NCI-H2196 treated with DMSO at 0.1 percent for 48 hours (cell line): ENCODE measurements around the gene RABAC1.

ENCODE experiments used
- DNase-seq: peaks from one replicate; lab custom pipeline; 2025; ENCODE audit not compliant: unreplicated experiment; lab: John Stamatoyannopoulos, UW

RABAC1 gene

DNA sequence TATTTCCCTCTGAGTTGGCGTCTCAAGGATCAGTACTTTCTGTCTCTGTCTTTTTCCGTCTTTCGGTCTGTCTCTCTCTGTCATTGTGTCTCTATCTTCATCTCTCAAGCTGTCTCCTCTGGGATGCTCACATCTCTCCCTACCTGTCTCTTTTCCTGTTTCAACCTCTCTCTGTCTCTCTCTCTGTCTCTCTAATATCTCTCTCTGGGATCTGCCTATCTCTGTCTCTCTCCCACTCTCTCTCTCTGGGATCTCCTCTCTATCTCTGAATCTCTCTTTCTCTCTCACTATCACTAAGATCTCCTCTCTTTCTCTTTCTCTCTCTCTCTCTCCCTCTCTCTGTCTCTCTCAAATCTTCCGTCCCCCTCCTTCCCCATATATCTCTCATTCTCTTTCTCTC lies 30.9 kb upstream of the RABAC1 start:
- DNase-seq: no peak

DNA sequence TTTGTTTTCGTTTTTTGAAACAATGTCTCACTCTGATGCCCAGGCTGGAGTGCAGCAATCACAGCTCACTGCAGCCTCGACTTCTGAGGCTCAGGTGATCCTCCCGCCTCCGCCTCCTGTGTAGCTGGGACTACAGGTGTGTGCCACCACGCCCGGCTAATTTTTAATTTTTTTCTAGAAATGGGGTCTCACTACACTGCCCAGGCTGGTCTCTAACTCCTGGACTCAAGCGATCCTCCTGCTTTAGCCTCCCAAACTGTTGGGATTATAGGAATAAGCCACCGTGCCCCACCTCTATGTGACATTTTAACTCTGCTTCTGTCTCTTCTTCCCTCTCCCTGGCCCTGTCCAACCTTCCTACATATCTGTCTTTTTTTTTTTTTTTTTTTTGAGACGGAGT lies 29.8 kb upstream of the RABAC1 start:
- no peak for DNase-seq

DNA sequence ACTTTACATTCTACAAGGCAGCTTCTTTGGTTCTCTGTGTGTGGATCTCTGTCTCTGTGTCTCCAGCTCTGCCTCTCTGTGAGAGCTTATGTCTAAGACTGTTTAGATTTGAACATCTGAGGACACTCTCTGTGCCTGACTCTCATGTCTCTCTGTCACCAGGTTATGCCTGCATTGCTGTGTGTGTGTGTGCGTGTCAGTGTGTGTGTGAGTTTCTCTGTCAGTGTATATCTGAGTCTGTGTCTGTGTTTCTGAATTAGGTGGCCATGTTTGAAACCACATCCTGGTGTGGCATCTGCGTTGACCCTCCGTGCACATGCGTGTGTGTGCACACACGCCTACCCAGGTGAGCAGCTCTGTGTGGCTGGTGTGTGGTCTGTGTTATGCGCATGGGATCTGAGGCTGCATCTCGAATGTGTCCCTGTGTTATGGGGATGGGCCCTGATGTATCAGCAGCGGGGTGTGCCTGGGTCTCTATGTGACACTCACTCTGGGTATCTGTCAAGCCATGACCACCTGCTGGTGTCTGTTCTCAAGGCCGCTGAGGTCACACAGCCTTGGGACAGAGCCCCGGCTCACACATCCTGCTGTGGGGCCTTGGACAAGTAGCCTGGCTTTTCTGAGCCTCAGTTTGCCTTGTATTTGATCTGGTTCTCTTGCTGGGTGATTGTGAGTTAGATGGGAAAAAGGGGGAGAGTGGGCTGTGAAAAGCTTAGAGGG lies 28.2 kb upstream of the RABAC1 start:
- DNase-seq: no peak

DNA sequence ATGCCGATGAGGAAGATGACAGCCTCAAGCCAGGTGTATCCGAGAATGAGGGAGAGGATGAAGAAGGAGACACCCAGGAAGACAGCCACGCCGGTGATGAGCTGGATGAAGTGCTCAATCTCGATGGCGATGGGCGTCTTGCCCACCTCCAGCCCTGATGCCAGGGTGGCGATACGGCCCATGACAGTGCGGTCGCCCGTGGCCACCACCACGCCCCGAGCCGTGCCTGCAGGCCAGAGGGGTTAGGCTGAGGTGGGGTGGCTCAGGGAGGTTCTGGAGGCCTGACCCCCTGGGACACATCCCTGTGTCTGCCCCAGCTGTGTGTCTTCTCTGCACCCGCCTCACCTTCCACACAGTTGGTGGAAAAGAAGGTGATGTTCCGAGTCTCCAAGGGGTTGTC lies 25.8 kb upstream of the RABAC1 start:
- DNase-seq: no peak

DNA sequence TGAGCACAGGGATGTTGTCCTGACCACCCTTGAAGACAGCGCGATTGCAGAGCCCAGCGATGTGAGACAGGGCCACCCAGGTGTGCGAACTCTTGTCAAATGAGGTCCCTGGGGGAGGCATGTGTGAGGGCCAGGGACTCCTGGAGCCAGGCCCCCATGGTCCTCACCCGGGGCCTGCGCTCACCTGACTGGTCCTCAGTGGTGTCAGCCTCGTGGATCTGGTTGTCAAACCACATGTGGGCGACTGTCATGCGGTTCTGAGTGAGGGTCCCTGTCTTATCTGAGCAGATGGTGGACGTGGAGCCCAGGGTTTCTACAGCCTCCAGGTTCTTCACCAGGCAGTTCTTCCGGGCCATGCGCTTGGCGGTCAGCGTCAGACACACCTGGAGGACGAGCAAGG lies 22.6 kb upstream of the RABAC1 start:
- no peak for DNase-seq

DNA sequence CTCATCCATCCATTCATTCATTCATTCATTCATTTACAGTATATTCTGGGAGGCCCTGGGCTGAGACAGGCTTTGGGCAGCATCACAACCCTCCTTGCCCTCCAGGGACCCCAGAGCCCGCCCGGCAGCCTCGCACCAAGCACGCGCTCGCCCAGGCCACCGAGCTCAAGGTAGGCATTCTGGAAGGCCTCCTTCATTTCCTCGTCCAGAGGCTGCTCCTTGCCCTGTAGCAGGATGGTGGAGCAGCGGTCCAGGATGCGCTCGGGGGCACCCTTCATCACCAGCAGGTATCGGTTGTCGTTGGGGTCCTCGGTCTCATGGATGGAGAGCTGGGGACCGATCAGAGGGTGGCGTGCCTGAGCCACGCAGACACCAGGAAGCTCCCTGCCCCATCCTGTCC lies 19.3 kb upstream of the RABAC1 start:
- no peak for DNase-seq

DNA sequence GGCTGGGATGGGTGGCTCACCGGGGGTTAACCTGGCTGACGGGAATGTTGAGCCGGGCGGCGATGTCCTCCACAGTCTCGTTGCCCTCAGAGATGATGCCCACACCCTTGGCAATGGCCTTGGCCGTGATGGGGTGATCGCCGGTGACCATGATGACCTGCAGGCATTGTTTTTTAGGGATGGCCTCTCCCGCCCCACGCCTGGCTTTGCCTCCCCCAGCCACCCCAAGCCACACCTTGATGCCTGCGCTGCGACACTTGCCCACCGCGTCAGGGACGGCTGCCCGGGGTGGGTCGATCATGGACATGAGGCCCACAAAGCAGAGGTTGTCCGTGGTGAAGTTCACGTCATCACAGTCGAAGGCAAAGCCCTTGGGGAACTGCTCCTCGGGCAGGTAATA lies 18.8 kb upstream of the RABAC1 start:
- DNase-seq: no peak

DNA sequence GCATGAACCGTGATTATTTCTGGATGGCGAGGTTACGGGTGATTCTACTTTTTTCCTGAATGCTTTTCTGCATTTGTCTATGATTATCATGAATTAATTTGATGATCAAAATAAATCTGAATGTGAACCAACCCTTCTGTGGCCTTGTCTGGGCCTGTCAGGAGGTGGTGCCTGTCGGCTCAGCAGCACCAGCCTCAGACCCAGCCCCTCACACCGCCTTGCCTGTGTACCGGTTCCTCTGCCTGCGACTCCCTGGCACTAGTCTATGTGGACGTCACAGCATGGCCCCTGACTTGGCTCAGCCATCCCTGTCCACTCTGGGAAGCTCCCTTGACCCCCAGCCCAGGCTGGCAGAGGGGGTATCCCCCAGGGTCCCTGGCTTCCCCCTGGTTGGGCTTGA lies 15.5 kb upstream of the RABAC1 start:
- DNase-seq: no peak

DNA sequence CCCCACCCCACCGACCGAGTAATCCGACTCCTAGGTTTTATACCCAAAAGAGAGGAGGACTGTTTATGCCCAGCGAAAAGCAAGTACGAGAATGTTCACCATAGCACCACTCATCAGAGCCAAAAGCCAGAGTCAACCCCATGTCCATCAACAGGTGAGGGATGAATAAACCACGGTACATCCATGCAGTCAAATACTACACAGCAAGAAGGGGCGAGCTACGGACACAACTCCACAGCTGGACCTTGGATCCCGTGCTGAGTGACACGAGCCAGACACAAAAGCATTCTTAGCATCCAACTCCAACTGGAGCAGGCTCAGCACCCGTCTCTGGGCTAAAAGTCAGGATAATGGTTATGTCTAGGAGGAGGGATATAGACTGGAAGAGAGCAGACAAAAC lies 12.2 kb upstream of the RABAC1 start:
- no peak for DNase-seq

DNA sequence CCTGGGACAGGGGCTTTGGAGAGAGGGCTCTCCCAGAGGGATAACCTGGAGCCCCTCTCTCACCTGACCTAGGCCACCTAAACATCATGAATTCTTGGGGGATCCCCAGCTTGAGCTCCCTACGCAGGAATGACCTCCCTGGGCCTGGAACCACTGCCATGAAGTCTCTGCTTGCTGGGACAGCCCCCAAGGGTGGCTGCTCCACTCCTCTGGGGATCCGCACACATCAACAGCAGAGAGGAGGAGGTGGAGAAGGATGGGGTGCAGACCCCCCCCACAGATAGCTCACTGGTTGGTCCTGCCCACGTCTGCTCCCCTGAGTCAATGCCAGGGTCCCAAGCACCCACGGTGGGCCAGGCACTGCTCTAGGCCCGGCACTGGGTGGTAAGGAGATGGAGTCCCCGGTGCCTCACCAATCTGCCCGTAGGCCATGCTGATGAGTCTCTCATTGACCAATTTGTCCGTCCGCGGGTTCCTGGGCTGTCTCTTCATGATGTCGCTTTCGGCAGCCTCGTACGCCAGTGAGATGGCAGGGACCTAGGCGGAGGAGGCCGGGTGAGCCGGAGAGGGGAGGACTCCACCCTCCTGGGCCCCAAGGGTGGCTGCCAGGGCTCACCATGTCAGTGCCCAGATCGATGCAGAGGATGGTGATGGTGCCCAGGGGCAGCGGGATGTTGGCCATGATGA lies 10.8 kb upstream of the RABAC1 start:
- DNase-seq: no peak

DNA sequence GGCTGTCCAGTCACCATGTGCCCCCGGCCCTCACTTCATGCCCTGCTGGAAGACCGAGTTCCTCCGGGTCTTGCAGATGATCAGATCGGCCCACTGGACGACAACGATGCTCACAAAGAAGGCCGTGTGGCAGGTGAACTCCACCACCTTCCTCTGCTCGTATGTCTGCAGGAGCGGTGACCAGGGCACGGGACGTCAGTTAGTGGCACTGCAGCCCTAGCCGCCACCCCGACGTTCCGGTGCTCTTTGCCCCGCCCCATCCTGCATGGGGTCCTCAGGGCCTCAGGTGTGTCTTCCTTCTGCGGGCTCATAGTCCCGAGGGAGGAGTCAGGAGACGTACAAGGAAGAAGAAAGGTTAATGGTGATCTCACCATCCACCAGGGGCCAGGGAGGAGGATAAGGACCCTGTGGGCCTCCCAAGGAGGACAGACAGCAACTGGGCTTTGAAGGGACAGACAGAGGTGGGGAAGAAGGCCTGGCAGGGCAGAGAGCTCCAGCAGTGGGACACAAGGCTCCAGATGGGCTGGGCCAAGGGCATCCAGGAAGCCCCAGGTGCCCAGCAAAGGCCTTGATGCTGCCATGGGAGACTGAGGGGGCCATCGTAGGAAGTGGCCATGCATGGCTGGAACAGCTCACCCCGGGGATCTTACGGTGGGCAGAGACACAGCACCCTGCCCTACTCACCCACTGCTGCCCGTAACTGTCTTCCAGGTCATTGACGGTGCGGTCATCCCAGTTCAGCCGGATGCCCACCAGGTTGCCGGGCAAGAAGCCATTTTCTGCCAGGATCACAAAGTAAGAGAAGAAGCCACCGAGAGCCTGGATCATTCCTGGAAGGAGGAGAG lies 9.9 kb upstream of the RABAC1 start:
- DNase-seq: no peak

DNA sequence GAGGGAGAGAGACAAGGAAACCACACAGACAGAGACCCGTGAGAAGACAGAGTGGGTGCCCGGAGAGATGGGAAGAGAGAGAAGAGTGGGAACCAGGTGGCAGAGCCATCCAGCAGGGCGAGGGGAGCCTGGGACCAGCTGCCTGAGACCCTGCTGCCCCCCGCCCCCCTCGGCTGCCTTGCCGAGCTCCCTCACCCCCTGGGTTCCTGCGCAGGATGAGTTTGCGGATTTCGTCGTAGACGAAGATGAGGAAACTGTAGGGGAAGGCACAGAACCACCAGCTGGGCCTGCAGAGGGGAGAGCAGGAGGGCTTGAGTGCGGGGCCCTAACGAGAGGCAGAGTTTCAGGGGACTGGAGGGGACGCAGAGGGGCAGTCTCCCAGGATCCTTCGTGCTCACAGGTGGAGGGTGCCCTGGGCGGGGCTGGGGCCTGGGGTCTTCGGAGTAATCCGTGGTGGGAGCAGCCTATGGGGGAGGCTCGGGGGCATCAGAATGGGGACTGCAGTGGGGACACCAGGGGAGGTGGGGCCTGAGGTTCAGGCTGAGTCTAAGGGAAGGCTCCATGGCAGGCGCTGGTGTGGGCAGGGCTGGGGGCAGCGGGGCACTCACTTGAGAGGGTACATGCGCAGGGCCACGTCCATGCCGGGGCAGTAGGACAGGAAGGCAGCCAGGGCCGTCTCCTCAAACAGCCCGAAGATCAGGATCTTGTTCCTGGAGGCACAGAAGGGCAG lies 8.1 kb upstream of the RABAC1 start:
- no peak for DNase-seq

DNA sequence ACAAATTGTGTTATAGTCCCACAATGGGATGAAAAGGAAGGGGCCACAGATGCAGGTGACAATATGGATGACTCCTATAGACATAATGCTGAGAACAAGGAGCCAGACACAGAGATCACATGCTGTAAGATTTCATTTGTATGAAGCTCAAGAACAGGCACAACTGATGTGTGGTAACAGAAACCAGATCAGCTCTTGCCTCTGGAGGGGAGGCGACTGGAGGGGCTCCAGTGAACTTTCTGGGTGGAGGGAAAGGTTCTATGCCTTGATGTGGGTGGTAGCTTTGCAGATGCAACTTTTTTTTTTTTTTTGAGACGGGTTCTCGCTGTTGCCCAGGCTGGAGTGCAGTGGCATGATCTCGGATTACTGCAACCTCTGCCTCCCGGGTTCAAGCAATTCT lies 6.0 kb upstream of the RABAC1 start:
- no peak for DNase-seq

DNA sequence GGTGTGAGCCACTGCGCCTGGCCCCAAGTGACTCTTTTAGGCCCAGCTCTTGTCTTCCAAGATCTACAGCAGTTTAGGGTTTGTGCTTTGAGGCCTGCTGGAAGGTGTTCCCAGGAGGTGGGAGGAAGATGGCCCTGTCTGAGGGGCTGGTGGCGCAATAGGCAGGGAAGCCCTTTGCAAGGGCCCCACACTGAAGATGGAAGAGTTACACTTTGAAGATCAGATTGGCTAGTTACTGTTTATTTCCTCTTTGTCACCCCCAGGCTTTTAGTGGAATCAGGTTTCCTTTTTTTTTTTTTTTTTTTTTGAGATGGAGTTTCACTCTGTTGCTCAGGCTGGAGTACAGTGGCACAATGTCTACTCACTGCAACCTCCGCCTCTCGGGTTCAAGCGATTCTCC lies 1.9 kb upstream of the RABAC1 start:
- no peak for DNase-seq

DNA sequence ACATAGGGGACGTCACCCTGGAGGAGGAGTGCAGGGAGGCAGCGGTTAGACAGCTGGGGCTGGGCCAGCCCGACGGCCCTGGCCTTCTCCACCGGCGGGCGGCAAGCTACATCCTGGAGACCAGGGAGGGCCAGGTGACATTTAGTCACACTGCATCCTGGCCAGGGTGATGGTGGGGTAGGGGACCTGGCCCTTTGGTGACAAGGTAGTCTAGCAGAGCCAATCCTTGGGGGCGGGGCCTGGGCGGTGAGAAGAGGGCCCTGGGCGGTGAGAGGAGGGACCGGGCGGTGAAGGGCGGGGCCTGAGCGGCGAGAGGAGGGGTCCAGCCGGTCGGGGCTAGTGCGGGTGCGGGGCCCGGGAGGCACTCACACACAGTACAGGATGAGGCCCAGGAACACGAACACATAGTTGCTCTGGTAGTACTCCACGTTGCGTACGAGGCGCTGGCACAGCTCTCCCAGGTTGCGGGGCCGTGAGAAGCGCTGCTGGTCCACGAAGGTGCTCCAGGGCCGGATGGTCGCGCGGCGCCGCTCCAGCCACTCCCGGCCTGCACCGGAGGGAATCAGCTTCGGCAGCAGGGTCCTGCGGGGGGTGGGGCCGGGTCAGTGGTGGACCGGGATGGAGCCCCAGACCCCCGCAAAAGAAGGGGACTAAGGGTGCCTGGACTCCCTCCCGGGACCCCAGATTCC lies 610 bp downstream of the RABAC1 start:
- DNase-seq: peak; percentile 43

DNA sequence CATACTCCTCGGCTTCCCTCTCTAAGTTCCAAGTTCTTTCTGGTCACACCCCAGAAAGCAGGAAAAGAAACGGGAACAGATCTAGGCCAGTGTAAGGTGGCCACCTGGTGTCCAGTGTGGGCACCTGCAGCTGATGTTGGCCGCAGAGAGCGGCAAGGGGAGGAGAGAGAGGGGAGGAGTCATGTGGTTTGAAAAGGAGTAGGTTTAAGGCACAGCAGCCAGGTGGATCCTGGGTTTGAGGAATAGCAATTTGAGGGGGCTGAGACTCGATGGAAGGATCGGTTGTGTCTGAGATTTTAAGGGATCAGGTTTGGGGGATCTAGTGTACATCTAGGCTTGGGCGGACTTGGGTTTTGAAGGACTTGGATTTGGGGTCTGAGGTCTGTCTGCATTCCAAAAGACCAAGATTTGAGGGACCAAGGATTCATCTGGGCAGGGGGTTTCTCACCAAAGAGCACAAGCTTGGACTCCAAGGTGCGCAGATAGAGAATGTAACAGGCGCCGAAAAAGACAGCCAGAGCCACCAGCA lies 1.2 kb downstream of the RABAC1 start:
- peak; percentile 81 for DNase-seq

DNA sequence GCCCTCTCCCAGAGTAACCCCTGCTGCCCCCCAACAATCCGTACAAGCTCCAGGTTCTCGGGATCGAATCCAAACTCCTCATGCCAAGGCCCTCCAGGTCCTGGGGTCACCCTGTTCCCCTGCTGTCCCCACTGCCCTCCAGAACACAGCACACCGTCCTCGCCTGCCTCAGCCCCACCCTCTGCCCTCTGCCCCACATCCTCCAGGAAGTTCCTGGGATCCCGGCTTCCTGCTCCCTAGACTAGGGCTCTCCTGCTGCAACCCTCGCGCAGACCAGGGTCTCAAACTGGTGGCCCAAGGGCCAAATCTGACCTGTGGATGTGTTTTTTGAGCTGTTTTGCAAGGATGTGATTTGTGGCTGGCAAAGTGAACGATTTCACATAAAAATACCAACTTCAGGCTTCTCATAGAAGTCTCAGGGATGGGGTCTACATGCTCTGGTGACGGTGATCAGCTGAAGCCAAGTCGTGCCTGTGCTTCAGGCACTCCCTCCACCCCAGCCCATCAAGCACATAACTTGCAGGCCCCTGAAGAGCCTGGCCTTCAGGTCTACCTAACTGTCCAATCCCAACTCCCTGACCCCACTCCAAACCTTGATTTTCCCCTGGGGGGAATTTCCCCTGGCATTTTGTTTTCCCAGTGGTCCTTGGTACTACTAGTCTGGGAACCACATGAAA lies 1.8 kb downstream of the RABAC1 start:
- no peak for DNase-seq

DNA sequence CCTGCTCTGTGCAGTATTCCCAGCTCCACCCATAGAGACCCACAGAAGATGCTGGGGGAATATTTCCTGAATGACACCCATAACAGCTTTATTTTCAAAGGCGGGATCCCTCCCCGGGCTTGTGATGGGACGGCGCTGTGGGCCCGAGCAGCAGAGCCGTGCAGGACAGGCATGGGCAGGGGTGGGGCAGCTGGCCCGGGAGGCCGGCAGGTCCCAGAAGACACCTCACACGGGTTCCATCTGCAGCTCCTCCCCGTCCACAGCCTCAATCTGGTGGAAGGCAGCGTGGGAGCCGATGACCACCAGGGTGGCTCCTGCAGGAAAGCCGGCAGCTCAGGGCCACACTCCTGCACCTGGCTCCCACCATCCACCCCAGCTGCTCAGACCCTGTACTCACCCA lies 2.5 kb downstream of the RABAC1 start:
- no peak for DNase-seq

DNA sequence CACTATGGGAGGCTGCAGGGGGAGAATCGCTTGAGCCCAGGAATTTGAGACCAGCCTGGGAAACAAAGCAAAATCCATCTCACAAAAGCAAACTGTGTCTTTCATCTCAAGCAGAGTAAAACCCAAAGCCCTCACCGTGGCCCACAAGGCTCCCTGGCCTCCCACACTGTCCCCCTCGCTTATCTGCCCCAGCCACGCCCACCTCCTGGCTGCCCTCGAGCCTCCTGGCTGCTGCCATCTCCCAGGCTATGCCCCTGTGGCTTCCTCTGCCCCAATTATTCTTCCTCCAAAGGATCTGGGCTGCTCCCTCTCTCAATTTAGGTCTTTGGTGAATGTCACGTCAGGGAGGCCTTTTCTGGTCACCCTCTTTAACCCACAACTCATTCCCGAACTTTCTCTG lies 3.6 kb downstream of the RABAC1 start:
- no peak for DNase-seq

DNA sequence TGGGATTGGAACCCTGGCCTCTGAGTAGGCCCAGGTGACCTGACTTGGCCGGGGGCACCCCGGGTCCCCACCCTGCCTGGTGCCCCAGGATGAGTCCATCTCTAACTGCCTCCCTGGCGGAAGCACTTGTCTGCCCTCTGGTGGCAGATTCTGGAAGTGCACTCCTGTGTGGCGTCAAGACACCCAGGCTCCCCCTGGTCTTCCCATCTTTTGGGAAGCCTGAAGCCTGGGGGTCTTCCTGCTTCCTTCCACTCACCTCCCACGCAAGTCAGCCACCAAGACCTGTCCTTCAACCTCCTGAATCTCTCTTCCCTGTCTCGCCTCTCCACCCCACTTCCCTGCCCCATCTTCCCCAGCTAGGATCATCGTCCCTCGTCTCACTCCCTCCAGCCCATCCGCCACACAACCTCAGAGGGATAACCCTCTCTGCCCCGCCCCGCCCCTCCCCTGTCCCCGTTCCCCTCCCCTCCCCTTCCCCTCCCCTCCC lies 7.4 kb downstream of the RABAC1 start:
- peak; percentile 8 for DNase-seq
